CD4-positive, CD25-positive, alpha-beta regulatory T cell (primary cell): Measurements from ENCODE around the gene APH1B. TPM values are rescaled to one million over a fixed set of nuclear protein-coding genes. Genes with fewer than 3 reads are reported as not detected.
"Not testable (repeated sequence)": the region's sequence is repeated elsewhere in the genome, so short reads cannot be mapped to it uniquely, and the experiment has no call there.

Source experiments
- ATAC-seq, 2 donors: fragments of 150-1000 bp; cut with Tn5 transposase; one replicate each; pipeline ENCODE4 v1.10.0; 2021; ENCODE audit warnings: low read depth in 2 of 2, moderate number of reproducible peaks in 2 of 2, moderate library complexity in 1 of 2
- DNase-seq, 3 donors: peaks; one replicate each; pipeline versions ENCODE4 v3.0.0 to v3.0.0-alpha.2; 2012 to 2022; ENCODE audit warnings: mixed read lengths in 1 of 3
- H3K27ac ChIP-seq: one replicate; pipeline ENCODE4 v1.7.0; 2013; ENCODE audit warnings: mild to moderate bottlenecking, low read length; ENCODE audit not compliant: insufficient read depth, poor library complexity, severe bottlenecking
- H3K27me3 ChIP-seq: one replicate; pipeline ENCODE4 v1.7.0; 2013; ENCODE audit warnings: low read length; ENCODE audit not compliant: control insufficient read depth, insufficient read depth
- H3K36me3 ChIP-seq: one replicate; pipeline ENCODE4 v1.7.0; 2013; ENCODE audit warnings: mild to moderate bottlenecking, low read length, moderate library complexity; ENCODE audit not compliant: control insufficient read depth, insufficient read depth
- H3K4me1 ChIP-seq: 2 replicates; pipeline ENCODE4 v1.7.0; 2013; ENCODE audit warnings: mild to moderate bottlenecking, low read length; ENCODE audit not compliant: insufficient read depth, control insufficient read depth, poor library complexity, severe bottlenecking
- H3K4me3 ChIP-seq: one replicate; pipeline ENCODE4 v1.7.0; 2013; ENCODE audit warnings: low read depth, mild to moderate bottlenecking, low read length, moderate library complexity
- H3K9me3 ChIP-seq, 2 experiments: 1 replicate in 1 of 2; 2 replicates in 1 of 2; pipeline ENCODE4 v1.7.0; 2013; ENCODE audit warnings: low read length in 2 of 2, mild to moderate bottlenecking in 1 of 2, moderate library complexity in 1 of 2; ENCODE audit not compliant: control insufficient read depth in 2 of 2
- H3K27ac Mint-ChIP-seq, 3 donors: one replicate each; pipeline ENCODE4 v1.8.0; 2020 to 2022; ENCODE audit warnings: mild to moderate bottlenecking in 3 of 3, mixed read lengths in 3 of 3, moderate library complexity in 2 of 3
- H3K27me3 Mint-ChIP-seq: one replicate; pipeline ENCODE4 v1.8.0; 2022; ENCODE audit warnings: mild to moderate bottlenecking, mixed read lengths
- H3K36me3 Mint-ChIP-seq: one replicate; pipeline ENCODE4 v1.8.0; 2020; ENCODE audit warnings: mixed read lengths
- H3K4me1 Mint-ChIP-seq, 4 donors: one replicate each; pipeline ENCODE4 v1.8.0; 2020 to 2022; ENCODE audit warnings: mixed read lengths in 4 of 4, mild to moderate bottlenecking in 1 of 4
- H3K4me3 Mint-ChIP-seq, 4 donors: one replicate each; pipeline ENCODE4 v1.8.0; 2020 to 2022; ENCODE audit warnings: mild to moderate bottlenecking in 4 of 4, mixed read lengths in 4 of 4, moderate library complexity in 3 of 4
- H3K9me3 Mint-ChIP-seq, 7 donors: one replicate each; pipeline ENCODE4 v1.8.0; 2020 to 2022; ENCODE audit warnings: mixed read lengths in 7 of 7, mild to moderate bottlenecking in 3 of 7, moderate library complexity in 2 of 7
- polyA plus RNA-seq, 4 donors: library from polyadenylated mRNA; unstranded; fragments of 300-500 nt; fragmentation: Illumina TruSeq; gene quantifications; one replicate each; pipeline ENCODE4 v1.2.3, GENCODE V29; 2021
- total RNA-seq: library from RNA; stranded (reverse); gene quantifications from one replicate; pipeline ENCODE4 v1.2.3, GENCODE V29; 2022

APH1B gene
- total and polyA plus RNA-seq, 5 donors from 2014 or later: 9.1 to 19.0 (median 13.7) TPM

- Mint-ChIP-seq H3K9me3 (peaks cover 0 to 3% (median 0%) of the 10 kb centered on the region in 7 donors), H3K4me1 (peaks cover 0 to 4% (median 0%) of the 10 kb centered on the region in 4 donors), H3K27me3 (peaks cover 11% of the 10 kb centered on the region), H3K4me3 (no peak overlapping the region), H3K36me3 (peaks cover 7% of the 10 kb centered on the region), H3K27ac (no peak overlapping the region)
- DNase-seq (no peak), ATAC-seq (no peak)
- Histone ChIP-seq H3K4me1 (no peaks in the 10 kb centered on the region), H3K9me3 (no peaks in the 10 kb centered on the region), H3K27ac (no peak overlapping the region), H3K36me3 (no peaks in the 10 kb centered on the region), H3K4me3 (no peak overlapping the region), H3K27me3 (no peaks in the 10 kb centered on the region)
These were observed 36.4 kb downstream of the APH1B start for GRCh38 chr15:63313825-63314224.

GRCh38 chr15:63314409-63314808, 37.0 kb downstream of the APH1B start:
- no peak overlapping the region for H3K4me3 Mint-ChIP-seq
- Histone ChIP-seq H3K27ac (no peak overlapping the region), H3K4me3 (no peak overlapping the region), H3K9me3 (no peaks in the 10 kb centered on the region), H3K27me3 (no peaks in the 10 kb centered on the region), H3K4me1 (no peaks in the 10 kb centered on the region), H3K36me3 (no peaks in the 10 kb centered on the region)
- ATAC-seq (no peak), DNase-seq (no peak)
- peaks cover 0 to 4% (median 0%) of the 10 kb centered on the region in 4 donors for H3K4me1 Mint-ChIP-seq
- H3K9me3 Mint-ChIP-seq: peaks cover 0 to 3% (median 0%) of the 10 kb centered on the region in 7 donors
- peaks cover 7% of the 10 kb centered on the region for H3K36me3 Mint-ChIP-seq
- peaks cover 11% of the 10 kb centered on the region for H3K27me3 Mint-ChIP-seq
- no peak overlapping the region for H3K27ac Mint-ChIP-seq

- ATAC-seq: no peak
- Mint-ChIP-seq H3K9me3 (no peaks in the 10 kb centered on the region), H3K4me3 (no peak overlapping the region), H3K36me3 (no peaks in the 10 kb centered on the region), H3K4me1 (no peaks in the 10 kb centered on the region), H3K27ac (no peak overlapping the region), H3K27me3 (peaks cover 11% of the 10 kb centered on the region)
- Histone ChIP-seq H3K9me3 (no peaks in the 10 kb centered on the region), H3K36me3 (no peaks in the 10 kb centered on the region), H3K4me3 (no peak overlapping the region), H3K27ac (no peak overlapping the region), H3K27me3 (no peaks in the 10 kb centered on the region), H3K4me1 (no peaks in the 10 kb centered on the region)
- no peak for DNase-seq
These were observed 40.9 kb downstream of the APH1B start for GRCh38 chr15:63318344-63318743.

- no peak overlapping the region for H3K27ac ChIP-seq
- H3K4me1 Mint-ChIP-seq: no peaks in the 10 kb centered on the region
These were observed 41.7 kb downstream of the APH1B start for GRCh38 chr15:63319065-63319464.

GRCh38 chr15:63320446-63320845, 43.0 kb downstream of the APH1B start:
- H3K27ac ChIP-seq, ATAC-seq, H3K36me3 ChIP-seq, H3K4me3 ChIP-seq, H3K9me3 Mint-ChIP-seq, H3K27me3 ChIP-seq, H3K9me3 ChIP-seq, DNase-seq, H3K4me3 Mint-ChIP-seq, H3K4me1 Mint-ChIP-seq, H3K27ac Mint-ChIP-seq, H3K4me1 ChIP-seq, H3K36me3 Mint-ChIP-seq: not testable (repeated sequence)
- peaks cover 17% of the 10 kb centered on the region for H3K27me3 Mint-ChIP-seq

More at GRCh38 chr15:63319065-63319464, 41.7 kb downstream of the APH1B start:
- Histone ChIP-seq H3K36me3 (no peaks in the 10 kb centered on the region), H3K4me1 (no peaks in the 10 kb centered on the region), H3K9me3 (no peaks in the 10 kb centered on the region), H3K4me3 (no peak overlapping the region), H3K27me3 (no peaks in the 10 kb centered on the region)
- Mint-ChIP-seq H3K36me3 (no peaks in the 10 kb centered on the region), H3K9me3 (no peaks in the 10 kb centered on the region), H3K27me3 (peaks cover 11% of the 10 kb centered on the region), H3K27ac (no peak overlapping the region), H3K4me3 (no peak overlapping the region)
- no peak for DNase-seq
- no peak for ATAC-seq

GRCh38 chr15:63320981-63321380, 43.6 kb downstream of the APH1B start:
- H3K4me1 Mint-ChIP-seq, H3K4me3 Mint-ChIP-seq, H3K4me1 ChIP-seq, H3K27me3 ChIP-seq, H3K36me3 ChIP-seq, DNase-seq, H3K27ac ChIP-seq, H3K9me3 ChIP-seq, H3K36me3 Mint-ChIP-seq, H3K4me3 ChIP-seq, ATAC-seq, H3K9me3 Mint-ChIP-seq, H3K27ac Mint-ChIP-seq: not testable (repeated sequence)
- H3K27me3 Mint-ChIP-seq: peaks cover 17% of the 10 kb centered on the region

GRCh38 chr15:63321462-63321861, 44.1 kb downstream of the APH1B start:
- no peak for DNase-seq
- Mint-ChIP-seq H3K9me3 (no peaks in the 10 kb centered on the region), H3K4me1 (no peaks in the 10 kb centered on the region), H3K27me3 (peaks cover 17% of the 10 kb centered on the region), H3K27ac (no peak overlapping the region), H3K4me3 (no peak overlapping the region), H3K36me3 (no peaks in the 10 kb centered on the region)
- ATAC-seq: no peak
- Histone ChIP-seq H3K4me1 (no peaks in the 10 kb centered on the region), H3K4me3 (no peak overlapping the region), H3K9me3 (no peaks in the 10 kb centered on the region), H3K36me3 (no peaks in the 10 kb centered on the region), H3K27me3 (no peaks in the 10 kb centered on the region), H3K27ac (no peak overlapping the region)

GRCh38 chr15:63322541-63322940, 45.1 kb downstream of the APH1B start:
- Mint-ChIP-seq H3K27me3 (peaks cover 11% of the 10 kb centered on the region), H3K27ac (peak overlapping the region in 2 of 3 donors; percentile 34 to 35), H3K4me3 (no peak overlapping the region), H3K36me3 (no peaks in the 10 kb centered on the region), H3K4me1 (no peaks in the 10 kb centered on the region), H3K9me3 (no peaks in the 10 kb centered on the region)
- DNase-seq (no peak), ATAC-seq (no peak)
- H3K9me3 ChIP-seq: no peaks in the 10 kb centered on the region
- no peak overlapping the region for H3K27ac ChIP-seq
- H3K27me3 ChIP-seq: no peaks in the 10 kb centered on the region
- no peak overlapping the region for H3K4me3 ChIP-seq
- no peaks in the 10 kb centered on the region for H3K36me3 ChIP-seq
- no peaks in the 10 kb centered on the region for H3K4me1 ChIP-seq
